GM06990 (cell line): ENCODE measurements around the gene TMEM38B.
A peak's percentile ranks its signal among the peaks of the same experiment; 100 is the strongest.

Experiments
- DNase-seq: peaks from one replicate; pipeline ENCODE4 v3.0.0-alpha.2; 2011; ENCODE audit not compliant: insufficient read length; ENCODE audit errors: extremely low read depth
- H3K27me3 ChIP-seq: replicated peaks from 2 replicates; pipeline ENCODE4 v1.6.0; 2011; ENCODE audit warnings: low read length; ENCODE audit not compliant: control insufficient read depth, insufficient read depth
- H3K36me3 ChIP-seq: 2 replicates; pipeline ENCODE4 v1.5.1; 2011; ENCODE audit warnings: low read length; ENCODE audit not compliant: control insufficient read depth, insufficient read depth
- H3K4me3 ChIP-seq: replicated peaks from 2 replicates; pipeline ENCODE4 v1.5.1; 2011; ENCODE audit warnings: low read depth, mild to moderate bottlenecking, control low read depth, low read length
- CTCF ChIP-seq: IDR thresholded peaks from 2 replicates; pipeline ENCODE4 v1.5.1; 2011; ENCODE audit warnings: low read length, control low read depth, mild to moderate bottlenecking, inconsistent platforms; ENCODE audit not compliant: insufficient read depth, poor library complexity, severe bottlenecking

TMEM38B gene

GRCh38 chr9:105694190-105694847 is at the start of gene TMEM38B:
TSS of gene TMEM38B (plus strand) at chr9:105694541. CDS start at chr9:105694661, 120 bp downstream.
- TF ChIP-seq CTCF = no peak
- peak; percentile 90 for DNase-seq
- no peaks in the 10 kb centered on the region for H3K27me3 ChIP-seq

GRCh38 chr9:105646879-105647594 is 47.3 kb upstream of the TMEM38B start:
- no peak for TF ChIP-seq CTCF
- DNase-seq = no peak
- Histone ChIP-seq H3K27me3 (no peaks in the 10 kb centered on the region), H3K36me3 (no peaks in the 10 kb centered on the region), H3K4me3 (no peak overlapping the region)

More at GRCh38 chr9:105694190-105694847, at the start of gene TMEM38B:
- peak within 1 kb of the TSS; percentile 73 for H3K4me3 ChIP-seq
- no peaks in the 10 kb centered on the region for H3K36me3 ChIP-seq

- H3K4me3 ChIP-seq = no peak overlapping the region
- no peak for DNase-seq
- H3K36me3 ChIP-seq = no peaks in the 10 kb centered on the region
- no peaks in the 10 kb centered on the region for H3K27me3 ChIP-seq
- TF ChIP-seq CTCF = no peak
Measured at GRCh38 chr9:105647595-105648349, 46.6 kb upstream of the TMEM38B start.

- no peak for DNase-seq
- H3K4me3 ChIP-seq = no peak overlapping the region
- no peaks in the 10 kb centered on the region for H3K36me3 ChIP-seq
- H3K27me3 ChIP-seq = no peaks in the 10 kb centered on the region
- TF ChIP-seq CTCF = no peak
Measured at GRCh38 chr9:105651806-105652205, 42.5 kb upstream of the TMEM38B start.

GRCh38 chr9:105656131-105656921 is 38.0 kb upstream of the TMEM38B start:
- peak overlapping the region; percentile 67 for H3K4me3 ChIP-seq
- TF ChIP-seq CTCF = peak; percentile 2
- peak; percentile 21 for DNase-seq
- H3K27me3 ChIP-seq = no peaks in the 10 kb centered on the region
- no peaks in the 10 kb centered on the region for H3K36me3 ChIP-seq
